Measurements from ENCODE around the gene SCYGR5. TPM values are rescaled to one million over a fixed set of nuclear protein-coding genes. Genes with fewer than 3 reads are reported as not detected.

Gene SCYGR5
- total RNA-seq, 1 experiment from 2014 or later = not detected

DNA sequence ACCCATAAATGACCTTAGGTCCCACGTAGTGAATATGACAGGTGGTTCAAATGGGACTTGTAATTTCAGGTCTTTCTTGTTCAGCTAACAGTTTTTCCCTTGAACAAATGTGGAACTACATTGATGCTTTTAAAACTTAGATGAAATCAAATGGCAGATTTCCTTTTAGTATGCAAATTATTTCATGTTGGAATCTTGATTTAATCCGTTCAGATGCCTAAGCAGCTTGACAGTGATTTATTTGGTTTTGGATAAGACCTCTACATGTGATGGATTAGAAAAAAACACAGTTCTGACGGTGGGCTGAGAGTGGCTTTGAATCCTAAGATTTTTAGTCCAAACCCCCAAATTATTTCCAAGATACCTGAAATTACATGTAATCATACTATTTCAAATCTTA lies 32.4 kb upstream of the SCYGR5 start:
- CTCF ChIA-PET = no interaction called here

GRCh38 chr2:227642656-227643055 lies 23.9 kb upstream of the SCYGR5 start:
- no peaks in the 10 kb centered on the region for H3K9me3 ChIP-seq (ENCODE audit: insufficient read depth, low read depth)
- DNase-seq = no peak
- no peaks in the 10 kb centered on the region for H4K20me1 ChIP-seq (ENCODE audit: insufficient read depth)
- H3K4me1 ChIP-seq (replicated peaks; ENCODE audit: insufficient read depth) = no peaks in the 10 kb centered on the region
- H3K4me3 ChIP-seq = no peak overlapping the region
- no peak overlapping the region for H2AFZ ChIP-seq
- no peaks in the 10 kb centered on the region for H3F3A ChIP-seq (ENCODE audit: insufficient read depth, low read depth)
- CTCF ChIA-PET = no interaction called here
- BruUV-seq (replicated peaks) = no TSS peak
- POLR2A ChIA-PET (ENCODE audit: unreplicated experiment) = no interaction called here
- no peaks in the 10 kb centered on the region for H3K79me2 ChIP-seq (ENCODE audit: low read depth)
- no peaks in the 10 kb centered on the region for H3K27me3 ChIP-seq (ENCODE audit: insufficient read depth, low read depth)
- TF ChIP-seq EZH2 (IDR thresholded peaks at IDR 0.05; ENCODE audit: low read depth) (no peak), CTCF (conservative IDR thresholded peaks at IDR 0.05) (no peak)
- no peak overlapping the region for H3K27ac ChIP-seq
- H3K36me3 ChIP-seq (ENCODE audit: low read depth) = no peaks in the 10 kb centered on the region
- H3K4me2 ChIP-seq = no peak overlapping the region
- intact Hi-C loops (cut with micrococcal nuclease; ENCODE audit: unreplicated experiment) = no loop called here
- no peaks in the 10 kb centered on the region for H3K9me2 ChIP-seq (ENCODE audit: insufficient read depth)

More for the DNA sequence above, 32.4 kb upstream of the SCYGR5 start:
- no peaks in the 10 kb centered on the region for H3K9me2 ChIP-seq (ENCODE audit: insufficient read depth)
- no peaks in the 10 kb centered on the region for H3F3A ChIP-seq (ENCODE audit: insufficient read depth, low read depth)
- no peak overlapping the region for H2AFZ ChIP-seq
- no peaks in the 10 kb centered on the region for H3K4me1 ChIP-seq (replicated peaks; ENCODE audit: insufficient read depth)
- BruUV-seq (replicated peaks) = no TSS peak
- TF ChIP-seq CTCF (conservative IDR thresholded peaks at IDR 0.05) (no peak), EZH2 (IDR thresholded peaks at IDR 0.05; ENCODE audit: low read depth) (no peak)
- H3K27me3 ChIP-seq (ENCODE audit: insufficient read depth, low read depth) = no peaks in the 10 kb centered on the region
- H3K27ac ChIP-seq = no peak overlapping the region
- H4K20me1 ChIP-seq (ENCODE audit: insufficient read depth) = no peaks in the 10 kb centered on the region
- no peaks in the 10 kb centered on the region for H3K79me2 ChIP-seq (ENCODE audit: low read depth)
- H3K36me3 ChIP-seq (ENCODE audit: low read depth) = no peaks in the 10 kb centered on the region
- no peak overlapping the region for H3K4me3 ChIP-seq
- H3K9me3 ChIP-seq (ENCODE audit: insufficient read depth, low read depth) = no peaks in the 10 kb centered on the region
- POLR2A ChIA-PET (ENCODE audit: unreplicated experiment) = no interaction called here
- DNase-seq = no peak
- intact Hi-C loops (cut with micrococcal nuclease; ENCODE audit: unreplicated experiment) = no loop called here
- H3K4me2 ChIP-seq = no peak overlapping the region

- Histone ChIP-seq H3K4me3 (no peak overlapping the region), H3K9me2 (ENCODE audit: insufficient read depth) (no peaks in the 10 kb centered on the region), H3K27ac (no peak overlapping the region), H3K27me3 (ENCODE audit: insufficient read depth, low read depth) (no peaks in the 10 kb centered on the region), H3K9me3 (ENCODE audit: insufficient read depth, low read depth) (no peaks in the 10 kb centered on the region), H3K4me2 (no peak overlapping the region), H3F3A (ENCODE audit: insufficient read depth, low read depth) (no peaks in the 10 kb centered on the region), H3K4me1 (replicated peaks; ENCODE audit: insufficient read depth) (no peaks in the 10 kb centered on the region), H3K79me2 (ENCODE audit: low read depth) (no peaks in the 10 kb centered on the region), H3K36me3 (ENCODE audit: low read depth) (no peaks in the 10 kb centered on the region), H4K20me1 (ENCODE audit: insufficient read depth) (no peaks in the 10 kb centered on the region), H2AFZ (no peak overlapping the region)
- intact Hi-C loops (cut with micrococcal nuclease; ENCODE audit: unreplicated experiment) = no loop called here
- ChIA-PET POLR2A (ENCODE audit: unreplicated experiment) (interaction anchor here (0.6 kb wide), 2 partner anchors 40 to 122 kb away, joined by 6 to 7 read pairs; no protein-coding TSS in a partner anchor), CTCF (no interaction called here)
- TF ChIP-seq EZH2 (IDR thresholded peaks at IDR 0.05; ENCODE audit: low read depth) = no peak
- TF ChIP-seq CTCF (conservative IDR thresholded peaks at IDR 0.05) = no peak
- BruUV-seq (replicated peaks) = no TSS peak
- DNase-seq = no peak
Observed at GRCh38 chr2:227643990-227644551, 22.5 kb upstream of the SCYGR5 start.
